Activated CD4-positive, CD25-positive, alpha-beta regulatory T cell treated with anti-CD3 and anti-CD28 coated beads, Interleukin-2, amount 50 U/mL, for 16 hours (primary cell): ENCODE results near the gene LITAF.
"Not testable (repeated sequence)": the region's sequence is repeated elsewhere in the genome, so short reads cannot be mapped to it uniquely, and the experiment has no call there.

Source experiments
- DNase-seq: peaks from one replicate; pipeline ENCODE4 v3.0.0-alpha.2; 2020; ENCODE audit warnings: low read depth, low spot score

LITAF gene

DNA sequence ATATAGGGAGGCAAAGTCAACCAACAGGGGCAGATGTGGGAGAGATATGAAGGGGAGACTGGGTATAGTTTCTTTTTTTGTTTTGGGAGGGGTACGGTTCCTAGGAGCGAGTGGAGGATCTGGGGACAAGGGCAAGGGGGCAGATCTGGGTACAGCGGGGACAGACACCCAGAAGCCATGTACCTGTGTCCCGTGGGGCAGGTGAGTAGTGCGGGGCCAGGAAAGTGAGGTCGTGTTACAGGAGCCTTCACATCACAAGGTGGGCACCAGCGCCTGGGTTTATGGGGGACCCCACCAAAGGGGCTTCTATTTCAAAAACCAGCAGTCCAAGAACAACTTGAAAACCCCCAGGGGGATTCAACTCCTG lies 11.5 kb downstream of the LITAF start:
- DNase-seq, result no peak

- DNase-seq, result no peak
Measured at GRCh38 chr16:11572301-11572995, 14.3 kb downstream of the LITAF start.

GRCh38 chr16:11571549-11571948 lies 15.2 kb downstream of the LITAF start:
- DNase-seq, result no peak

DNA sequence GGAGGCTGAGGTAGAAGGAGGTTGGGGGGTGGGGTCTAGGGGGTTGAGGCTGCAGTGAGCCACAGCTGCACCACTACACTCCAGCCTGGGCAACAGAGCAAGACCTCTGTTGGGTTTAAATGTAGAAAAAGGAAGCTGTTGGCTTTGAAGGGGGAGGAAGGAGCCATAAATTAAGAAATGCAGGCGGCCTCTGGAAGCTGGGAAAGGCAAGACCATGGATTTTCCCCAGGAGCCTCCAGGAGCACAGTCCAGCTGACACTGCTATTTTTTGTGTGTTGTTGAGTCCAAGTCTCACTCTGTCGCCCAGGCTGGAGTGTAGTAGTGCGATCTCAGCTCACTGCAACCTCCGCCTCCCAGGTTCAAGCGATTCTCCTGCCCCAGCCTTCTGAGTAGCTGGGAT lies 15.9 kb downstream of the LITAF start:
- no peak for DNase-seq

- DNase-seq, result no peak
Measured at GRCh38 chr16:11570258-11570657, 16.5 kb downstream of the LITAF start.

GRCh38 chr16:11566398-11566797 lies 20.3 kb downstream of the LITAF start:
- no peak for DNase-seq

- no peak for DNase-seq
Measured at GRCh38 chr16:11565665-11566064, 21.1 kb downstream of the LITAF start.

DNA sequence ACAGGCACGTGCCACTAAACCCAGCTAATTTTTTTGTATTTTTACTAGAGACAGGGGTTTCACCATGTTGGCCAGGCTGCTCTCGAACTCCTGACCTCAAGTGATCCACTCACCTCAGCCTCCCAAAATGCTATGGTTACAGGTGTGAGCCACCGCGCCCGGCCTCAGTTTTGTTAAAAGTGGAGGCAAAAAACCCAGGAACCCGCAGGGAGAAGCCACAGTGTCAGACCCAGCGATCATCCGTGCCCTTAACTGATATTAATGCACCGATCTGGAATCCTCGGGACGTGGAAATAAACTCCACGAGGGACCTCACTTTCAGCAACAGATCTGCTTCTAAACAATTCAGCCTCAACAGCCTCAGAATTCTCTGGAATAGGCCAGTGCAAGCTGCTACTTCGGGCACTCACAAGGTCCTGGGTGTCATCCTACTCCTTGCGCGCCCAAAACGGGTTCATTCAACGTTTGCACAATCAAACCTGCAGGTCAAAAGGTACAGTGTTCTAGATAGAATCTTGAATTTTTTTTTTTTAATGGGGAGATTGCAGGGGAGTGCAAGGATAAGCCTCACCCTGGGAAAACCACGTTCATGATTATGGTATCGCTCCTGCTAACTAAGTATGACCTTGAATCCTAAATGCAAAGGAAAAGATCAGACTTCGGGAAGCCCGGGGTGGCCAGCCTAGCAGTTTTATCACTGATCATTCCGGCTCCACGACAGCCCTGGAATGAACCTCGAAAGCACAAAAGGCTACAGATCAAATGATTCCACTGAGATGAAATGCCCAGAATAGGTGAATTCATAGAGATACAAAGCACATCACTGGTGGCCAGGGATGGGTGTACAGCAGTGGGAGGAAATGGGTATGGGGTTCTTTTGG lies 22.4 kb downstream of the LITAF start:
- no peak for DNase-seq

- no peak for DNase-seq
Measured at GRCh38 chr16:11563493-11564040, 23.2 kb downstream of the LITAF start.

DNA sequence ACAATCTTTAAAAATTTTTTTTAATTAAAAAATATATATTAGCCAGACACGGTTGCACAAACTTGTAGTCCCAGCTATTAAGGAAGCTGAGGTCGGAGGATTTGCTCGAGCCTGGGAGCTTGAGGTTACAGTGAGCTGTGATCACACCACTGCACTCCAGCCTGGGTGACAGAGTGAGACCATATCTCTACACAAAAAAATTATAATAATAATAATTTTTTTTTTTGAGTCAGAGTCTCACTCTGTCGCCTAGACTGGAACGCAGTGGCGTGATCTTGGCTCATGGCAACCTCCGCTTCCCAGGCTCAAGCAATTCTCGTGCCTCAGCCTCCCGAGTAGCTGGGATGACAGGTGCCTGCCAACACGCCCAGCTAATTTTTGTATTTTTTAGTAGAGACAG lies 23.8 kb downstream of the LITAF start:
- DNase-seq, result no peak

GRCh38 chr16:11562411-11562810 lies 24.3 kb downstream of the LITAF start:
- no peak for DNase-seq

DNA sequence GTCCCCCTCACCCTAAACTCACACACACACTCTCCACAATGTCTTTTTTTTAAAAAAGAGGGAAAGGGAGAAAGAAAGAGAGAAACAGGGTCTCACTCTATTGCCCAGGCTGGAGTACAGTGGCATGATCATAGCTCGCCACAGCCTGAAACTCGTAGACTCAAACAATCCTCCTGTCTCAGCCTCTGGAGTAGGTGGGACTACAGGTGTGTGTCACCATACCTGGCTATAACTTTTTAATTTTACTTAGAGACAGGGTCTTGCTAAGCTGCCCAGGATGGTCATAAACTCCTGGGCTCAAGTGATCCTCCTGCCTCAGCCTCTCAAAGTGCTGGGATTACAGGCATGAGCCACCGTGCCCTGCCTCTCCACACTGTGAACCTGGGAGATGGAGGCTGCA lies 24.9 kb downstream of the LITAF start:
- DNase-seq, result no peak

DNA sequence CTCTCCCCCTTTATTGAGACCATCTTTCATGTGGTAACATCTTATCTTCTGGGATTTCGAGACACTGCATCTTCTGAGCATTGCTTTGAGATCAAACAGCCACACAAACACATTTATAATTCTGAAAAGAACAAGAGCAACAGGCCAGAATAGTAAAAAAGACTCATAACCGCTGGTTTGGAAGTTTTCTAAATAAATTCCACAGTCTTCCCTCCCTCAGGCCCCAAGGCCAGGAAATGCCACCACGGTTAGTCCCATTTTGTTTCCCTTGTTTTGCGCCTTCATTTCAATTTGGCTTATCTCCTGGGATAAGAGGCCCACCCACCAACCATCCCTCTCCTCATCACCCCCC lies 25.3 kb downstream of the LITAF start:
- DNase-seq, result no peak

- DNase-seq, result peak; percentile 31
Measured at GRCh38 chr16:11560701-11561453, 25.8 kb downstream of the LITAF start.

DNA sequence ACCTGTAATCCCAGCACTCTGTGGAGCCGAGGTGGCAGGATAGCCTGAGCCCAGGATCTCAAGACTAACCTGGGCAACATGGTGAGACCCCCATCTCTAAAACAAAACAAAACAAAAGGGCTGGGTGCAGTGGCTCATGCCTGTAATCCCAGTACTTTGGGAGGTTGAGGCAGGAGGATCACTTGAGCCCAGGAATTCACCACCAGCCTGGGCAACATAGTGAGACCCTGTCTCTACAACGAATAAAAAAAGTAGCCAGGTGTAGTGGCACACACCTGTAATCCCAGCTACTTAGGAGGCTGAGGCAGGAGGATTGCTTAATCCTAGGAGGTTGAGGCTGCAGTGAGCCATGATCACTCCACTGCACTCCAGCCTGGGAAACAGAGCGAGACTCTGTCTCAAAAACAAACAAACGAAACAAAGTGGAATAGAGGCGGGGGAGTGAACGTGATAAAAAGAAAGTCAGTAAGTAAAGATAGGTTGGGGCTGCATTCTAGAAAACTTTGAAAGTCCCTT lies 28.4 kb downstream of the LITAF start:
- DNase-seq, result not testable (repeated sequence)

DNA sequence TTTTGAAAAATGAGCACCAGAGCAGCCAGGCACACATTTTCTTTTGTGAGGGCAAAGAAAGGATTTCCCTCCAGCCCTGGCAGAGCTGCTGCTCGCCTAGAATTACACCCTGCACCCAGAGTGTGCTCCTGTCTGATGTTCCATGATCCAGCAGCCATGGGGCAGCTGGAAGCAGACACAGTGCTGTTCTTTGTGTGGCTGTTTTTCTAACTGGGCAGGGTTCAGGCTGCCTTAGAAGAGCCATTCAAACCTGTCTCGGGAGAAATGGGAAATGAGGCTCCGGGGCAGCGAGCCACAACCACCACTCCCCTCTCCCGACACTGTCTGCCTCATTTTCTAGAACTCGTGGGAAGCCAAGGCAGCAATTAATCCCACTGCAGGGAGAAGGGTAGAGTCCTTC lies 28.9 kb downstream of the LITAF start:
- DNase-seq, result no peak

- DNase-seq, result no peak
Measured at GRCh38 chr16:11556945-11557720, 29.6 kb downstream of the LITAF start.

- DNase-seq, result no peak
Measured at GRCh38 chr16:11556214-11556819, 30.4 kb downstream of the LITAF start.

- no peak for DNase-seq
Measured at GRCh38 chr16:11554053-11554452, 32.7 kb downstream of the LITAF start.

GRCh38 chr16:11553371-11553770 lies 33.3 kb downstream of the LITAF start:
- no peak for DNase-seq

DNA sequence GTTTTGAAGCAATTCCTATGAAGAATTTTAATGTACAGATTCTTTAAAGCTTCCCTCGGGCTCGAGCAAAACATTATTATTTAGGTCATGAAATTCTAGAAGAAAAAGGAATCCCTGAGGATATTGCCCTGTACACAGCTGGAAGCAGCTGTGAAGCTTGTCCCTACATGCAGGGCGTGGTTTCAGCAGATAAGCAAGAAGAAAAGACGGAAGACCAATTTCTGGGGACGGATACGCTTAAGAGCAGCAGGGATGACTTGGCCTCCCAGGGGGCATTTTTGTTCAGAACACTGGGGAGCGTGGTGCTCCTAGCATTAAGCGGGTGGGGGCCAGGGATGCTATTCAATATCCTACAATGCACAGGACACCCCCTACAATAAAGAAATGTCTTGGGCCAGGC lies 34.3 kb downstream of the LITAF start:
- no peak for DNase-seq
